Tibial nerve (tissue), 4 donors: ENCODE measurements around the gene USF1.

Experiments
- CTCF ChIP-seq, 5 experiments: fragments of 200-600 bp in 3 of 5; fragments of 450-650 bp in 2 of 5; sonication (generic) in 3 of 5; IDR thresholded peaks; one replicate each; pipeline ENCODE4 v1.5.1; 2016 to 2019; ENCODE audit warnings: antibody characterized with exemption in 5 of 5, mild to moderate bottlenecking in 3 of 5, moderate library complexity in 2 of 5
- EP300 ChIP-seq, 2 donors: sonication (generic); formaldehyde crosslinking; IDR thresholded peaks; one replicate each; pipeline ENCODE4 v1.6.1; 2017; ENCODE audit warnings: antibody characterized with exemption in 2 of 2, mild to moderate bottlenecking in 1 of 2
- POLR2A ChIP-seq, 2 donors: fragments of 450-650 bp; IDR thresholded peaks; one replicate each; pipeline ENCODE4 v1.6.1; 2017; ENCODE audit warnings: antibody characterized with exemption in 2 of 2, mild to moderate bottlenecking in 2 of 2, moderate library complexity in 2 of 2

DNA sequence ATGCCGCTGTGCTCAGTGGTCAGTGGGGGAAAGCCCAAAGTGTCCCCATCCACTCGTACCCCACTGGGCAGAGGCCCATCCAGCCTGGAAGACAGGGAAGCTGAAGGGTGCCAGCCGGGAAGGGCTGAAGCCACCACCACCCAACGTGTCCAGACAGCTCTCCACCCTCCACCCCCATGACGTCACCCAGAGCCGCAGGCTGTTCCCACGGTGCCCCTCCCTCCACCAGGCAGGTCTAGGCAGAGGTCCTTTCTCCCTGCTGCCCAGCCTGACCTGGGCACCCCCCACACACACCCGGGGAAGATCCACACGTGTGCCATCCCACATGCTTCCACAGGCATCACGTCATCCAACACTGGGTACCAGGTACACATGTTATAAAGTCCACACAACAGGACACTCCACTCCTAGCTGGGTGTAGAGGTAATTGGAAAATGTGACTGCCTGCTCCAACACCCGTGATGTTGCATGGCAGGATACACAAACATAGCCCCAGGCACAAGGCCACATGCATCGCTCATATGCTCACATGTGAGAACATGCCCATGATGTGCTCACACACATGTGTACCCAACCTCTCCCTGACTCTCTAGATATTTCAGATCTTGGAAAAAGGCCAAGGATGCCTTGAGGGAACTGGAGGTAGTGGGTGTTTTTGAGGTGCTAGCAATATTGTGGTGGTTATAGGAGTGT lies 29.0 kb upstream of the USF1 start:
- no peak for TF ChIP-seq CTCF (IDR thresholded peaks at IDR 0.05)
- no peak for TF ChIP-seq POLR2A (IDR thresholded peaks at IDR 0.05)
- TF ChIP-seq EP300 (IDR thresholded peaks at IDR 0.05) = no peak
